Mesenchymal stem cell (in vitro differentiated cells and primary cell): Measurements from ENCODE around the gene ZNF197.
"Not testable (repeated sequence)": the region's sequence is repeated elsewhere in the genome, so short reads cannot be mapped to it uniquely, and the experiment has no call there.

Experiments
- DNase-seq: peaks from one replicate; pipeline ENCODE4 v3.0.0-alpha.2; 2013
- H2AFZ ChIP-seq: one replicate; pipeline ENCODE4 v1.6.1; 2013; ENCODE audit warnings: low read depth, mild to moderate bottlenecking, control low read depth, inconsistent platforms, low read length, moderate library complexity
- H2AK5ac ChIP-seq: 2 replicates; pipeline ENCODE4 v1.6.1; 2013; ENCODE audit warnings: low read length, moderate library complexity, mild to moderate bottlenecking, inconsistent platforms; ENCODE audit not compliant: severe bottlenecking
- H2BK120ac ChIP-seq: one replicate; pipeline ENCODE4 v1.6.1; 2013; ENCODE audit warnings: low read depth, mild to moderate bottlenecking, inconsistent platforms, low read length, moderate library complexity
- H2BK12ac ChIP-seq, 2 experiments: one replicate each; pipeline ENCODE4 v1.6.1; 2013; ENCODE audit warnings: inconsistent platforms in 2 of 2, low read length in 2 of 2, mild to moderate bottlenecking in 2 of 2, moderate library complexity in 2 of 2, control low read depth in 1 of 2
- H2BK15ac ChIP-seq: one replicate; pipeline ENCODE4 v1.6.1; 2013; ENCODE audit warnings: mild to moderate bottlenecking, low read depth, inconsistent platforms; ENCODE audit not compliant: poor library complexity, severe bottlenecking
- H2BK5ac ChIP-seq: 2 replicates; pipeline ENCODE4 v1.6.1; 2013; ENCODE audit warnings: low read depth, mild to moderate bottlenecking, low read length, control low read depth, inconsistent platforms; ENCODE audit not compliant: poor library complexity, severe bottlenecking
- H3K14ac ChIP-seq, 2 experiments: one replicate each; pipeline ENCODE4 v1.6.1; 2013; ENCODE audit warnings: inconsistent platforms in 2 of 2, low read length in 2 of 2, control low read depth in 1 of 2, mild to moderate bottlenecking in 1 of 2, moderate library complexity in 1 of 2
- H3K18ac ChIP-seq, 2 experiments: one replicate each; pipeline ENCODE4 v1.6.1; 2013; ENCODE audit warnings: inconsistent platforms in 2 of 2, low read length in 2 of 2, control low read depth in 1 of 2, low read depth in 1 of 2, mild to moderate bottlenecking in 1 of 2
- H3K23ac ChIP-seq, 2 experiments: one replicate each; pipeline ENCODE4 v1.6.1; 2013; ENCODE audit warnings: inconsistent platforms in 2 of 2, low read length in 2 of 2, mild to moderate bottlenecking in 2 of 2, moderate library complexity in 2 of 2, control low read depth in 1 of 2
- H3K27ac ChIP-seq: 2 replicates; pipeline ENCODE4 v1.5.1; 2013; ENCODE audit warnings: mild to moderate bottlenecking, moderate library complexity, low read length, control low read depth, inconsistent platforms; ENCODE audit not compliant: poor library complexity, severe bottlenecking
- H3K27me3 ChIP-seq, 2 experiments: 2 replicates each; pipeline versions ENCODE4 v1.6.1 to v1.7.0; 2013; ENCODE audit warnings: low read length in 2 of 2, mild to moderate bottlenecking in 2 of 2, moderate library complexity in 2 of 2, control low read depth in 1 of 2, inconsistent platforms in 1 of 2; ENCODE audit not compliant: control insufficient read depth in 1 of 2, insufficient read depth in 1 of 2
- H3K36me3 ChIP-seq, 2 experiments: 2 replicates each; pipeline versions ENCODE4 v1.6.1 to v1.7.0; 2013; ENCODE audit warnings: low read length in 2 of 2, control low read depth in 1 of 2, inconsistent platforms in 1 of 2, low read depth in 1 of 2, mild to moderate bottlenecking in 1 of 2; ENCODE audit not compliant: insufficient read depth in 2 of 2, control insufficient read depth in 1 of 2
- H3K4ac ChIP-seq, 2 experiments: one replicate each; pipeline ENCODE4 v1.6.1; 2013; ENCODE audit warnings: inconsistent platforms in 2 of 2, low read length in 2 of 2, mild to moderate bottlenecking in 2 of 2, moderate library complexity in 2 of 2, control low read depth in 1 of 2, low read depth in 1 of 2
- H3K4me1 ChIP-seq: 2 replicates; pipeline ENCODE4 v1.6.1; 2013; ENCODE audit warnings: low read depth, low read length, control low read depth; ENCODE audit not compliant: control insufficient read depth, insufficient read depth
- H3K4me2 ChIP-seq: 2 replicates; pipeline ENCODE4 v1.6.1; 2013; ENCODE audit warnings: low read length, mild to moderate bottlenecking, inconsistent platforms; ENCODE audit not compliant: poor library complexity, severe bottlenecking
- H3K4me3 ChIP-seq, 2 experiments: 2 replicates each; pipeline versions ENCODE4 v1.5.1 to v1.7.0; 2013; ENCODE audit warnings: low read length in 2 of 2, mild to moderate bottlenecking in 2 of 2, control low read depth in 1 of 2, low read depth in 1 of 2; ENCODE audit not compliant: insufficient read depth in 1 of 2
- H3K79me1 ChIP-seq: replicated peaks from 2 replicates; pipeline ENCODE4 v1.6.1; 2013; ENCODE audit warnings: mild to moderate bottlenecking, control low read depth, low read length, inconsistent platforms; ENCODE audit not compliant: poor library complexity, severe bottlenecking
- H3K9ac ChIP-seq: 2 replicates; pipeline ENCODE4 v1.7.0; 2013; ENCODE audit warnings: mild to moderate bottlenecking, low read length, moderate library complexity
- H3K9me3 ChIP-seq: 2 replicates; pipeline ENCODE4 v1.7.0; 2013; ENCODE audit warnings: mild to moderate bottlenecking, low read length; ENCODE audit not compliant: control insufficient read depth
- H4K8ac ChIP-seq: one replicate; pipeline ENCODE4 v1.6.1; 2013; ENCODE audit warnings: inconsistent platforms, mild to moderate bottlenecking, low read length, moderate library complexity
- H4K91ac ChIP-seq: one replicate; pipeline ENCODE4 v1.6.1; 2013; ENCODE audit warnings: mild to moderate bottlenecking, low read length, inconsistent platforms
- WGBS: methylation state at CpG from one replicate; pipeline ENCODE4 v1.1.7; 2013; ENCODE audit warnings: mixed read lengths; 5-methylcytosine and 5-hydroxymethylcytosine counted together

ZNF197 gene

GRCh38 chr3:44578924-44579515 is 45.8 kb upstream of the ZNF197 start:
- not testable (repeated sequence) for H2AK5ac ChIP-seq, H3K9me3 ChIP-seq, H3K4me3 ChIP-seq, H3K23ac ChIP-seq, H3K18ac ChIP-seq, H2BK5ac ChIP-seq, H3K14ac ChIP-seq, H4K91ac ChIP-seq, H3K9ac ChIP-seq, H3K79me1 ChIP-seq, H2BK15ac ChIP-seq, H4K8ac ChIP-seq, H2AFZ ChIP-seq, H3K4me2 ChIP-seq, DNase-seq, H3K4ac ChIP-seq, H2BK12ac ChIP-seq, H2BK120ac ChIP-seq, H3K27ac ChIP-seq, H3K4me1 ChIP-seq, H3K27me3 ChIP-seq
- peaks cover 0 to 30% of the 10 kb centered on the region in 2 experiments for H3K36me3 ChIP-seq
- WGBS: 98% methylated on average over 37 of the region's 37 CpGs

- H2BK5ac ChIP-seq, H3K9ac ChIP-seq, H3K27ac ChIP-seq, H2BK120ac ChIP-seq, H2AK5ac ChIP-seq, H3K18ac ChIP-seq, H2BK15ac ChIP-seq, H2BK12ac ChIP-seq, H3K4me3 ChIP-seq, H3K79me1 ChIP-seq, H3K23ac ChIP-seq, DNase-seq, H3K4ac ChIP-seq, H4K8ac ChIP-seq, H3K9me3 ChIP-seq, H3K14ac ChIP-seq, H3K27me3 ChIP-seq, H3K4me2 ChIP-seq, H4K91ac ChIP-seq, H2AFZ ChIP-seq, H3K4me1 ChIP-seq: not testable (repeated sequence)
- 95% methylated on average over 10 of the region's 15 CpGs for WGBS
- H3K36me3 ChIP-seq: peaks cover 0 to 30% of the 10 kb centered on the region in 2 experiments
Measured at GRCh38 chr3:44579749-44580148, 45.1 kb upstream of the ZNF197 start.

DNA sequence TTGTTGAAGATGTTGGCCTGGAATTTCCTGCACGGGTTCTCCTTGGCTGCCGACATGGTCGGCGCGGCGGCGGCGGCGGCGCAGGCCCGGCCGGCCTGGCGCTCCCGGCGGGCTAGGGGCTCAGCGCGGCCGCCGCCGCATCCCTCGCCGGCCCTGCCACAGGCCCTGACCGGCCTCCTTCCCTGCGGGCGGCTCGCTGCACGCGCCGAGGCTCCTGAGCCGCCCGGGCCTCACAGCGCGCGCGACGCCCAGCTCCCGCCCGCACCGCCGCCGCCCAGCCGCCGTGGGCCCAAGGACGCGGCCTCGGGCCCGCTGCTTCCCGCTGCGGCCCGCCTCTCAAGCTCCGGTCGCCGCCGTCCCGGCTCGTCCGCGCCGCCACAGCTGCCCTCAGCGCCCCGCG is 43.9 kb upstream of the ZNF197 start:
- not testable (repeated sequence) for DNase-seq, H3K18ac ChIP-seq, H3K9ac ChIP-seq, H2BK120ac ChIP-seq, H2BK15ac ChIP-seq, H3K79me1 ChIP-seq, H2BK12ac ChIP-seq, H2BK5ac ChIP-seq, H3K23ac ChIP-seq, H2AK5ac ChIP-seq, H3K4me2 ChIP-seq, H4K91ac ChIP-seq, H3K4me1 ChIP-seq, H3K4ac ChIP-seq, H2AFZ ChIP-seq, H3K14ac ChIP-seq, H3K27me3 ChIP-seq, H3K9me3 ChIP-seq, H3K4me3 ChIP-seq, H3K27ac ChIP-seq, H4K8ac ChIP-seq
- WGBS: 96% methylated on average over 46 of the region's 62 CpGs
- H3K36me3 ChIP-seq: peaks cover 0 to 30% of the 10 kb centered on the region in 2 experiments

- WGBS: under 1% methylated on average over 37 of the region's 41 CpGs
- H2BK15ac ChIP-seq: peak within 1 kb of the TSS; percentile 44
- no peaks in the 10 kb centered on the region for H3K4me1 ChIP-seq
Measured at GRCh38 chr3:44584646-44585501, 40.0 kb upstream of the ZNF197 start, which contains the start of gene ZNF660. ZNF660 (plus strand) TSS chr3:44584964; CDS start chr3:44594194, 9,230 bp downstream.

More at GRCh38 chr3:44584646-44585501, 40.0 kb upstream of the ZNF197 start, which contains the start of gene ZNF660:
- Histone ChIP-seq H3K4me3 (peak within 1 kb of the TSS; percentile 77 to 81), H2AK5ac (peak within 1 kb of the TSS; percentile 22), H3K4me2 (peak within 1 kb of the TSS; percentile 84), H3K36me3 (peaks cover 20 to 25% of the 10 kb centered on the region in 2 experiments), H3K18ac (peak within 1 kb of the TSS; percentile 81 to 97), H2BK120ac (peak within 1 kb of the TSS; percentile 82), H3K79me1 (peaks cover 14% of the 10 kb centered on the region), H3K23ac (no peak within 1 kb of the TSS), H4K91ac (peak within 1 kb of the TSS; percentile 94), H3K14ac (peak within 1 kb of the TSS in 1 of 2 experiments; percentile 96), H2BK5ac (peak within 1 kb of the TSS; percentile 22), H3K27ac (peak within 1 kb of the TSS; percentile 90), H3K27me3 (no peaks in the 10 kb centered on the region), H4K8ac (peak within 1 kb of the TSS; percentile 99), H2AFZ (peak within 1 kb of the TSS; percentile 91), H3K9ac (peak within 1 kb of the TSS; percentile 92), H2BK12ac (peak within 1 kb of the TSS; percentile 49), H3K4ac (peak within 1 kb of the TSS; percentile 92 to 95), H3K9me3 (peaks cover 7% of the 10 kb centered on the region)
- DNase-seq: peak; percentile 89
